ENCODE measurements around the gene CCNYL1. TPM values are rescaled to one million over a fixed set of nuclear protein-coding genes. Genes with fewer than 3 reads are reported as not detected.

CCNYL1 gene
- total RNA-seq, 1 donor from 2014 or later = 25.7 TPM

GRCh38 chr2:207775473-207775872 lies 64.0 kb downstream of the CCNYL1 start:
- intact Hi-C loops (cut with DNase I) = no loop called here
- Histone ChIP-seq H3K4me1 (peaks cover 11% of the 10 kb centered on the region), H3K27me3 (no peaks in the 10 kb centered on the region), H3K27ac (no peak overlapping the region), H3K4me3 (no peak overlapping the region), H3K36me3 (no peaks in the 10 kb centered on the region), H3K9me3 (no peaks in the 10 kb centered on the region)
- DNase-seq = no peak
- TF ChIP-seq CTCF (IDR thresholded peaks at IDR 0.05) = no peak
- no peak for ATAC-seq

GRCh38 chr2:207777124-207777523 lies 65.7 kb downstream of the CCNYL1 start:
- ATAC-seq = no peak
- DNase-seq = no peak
- TF ChIP-seq CTCF (IDR thresholded peaks at IDR 0.05) = no peak
- Histone ChIP-seq H3K4me3 (no peak overlapping the region), H3K27me3 (no peaks in the 10 kb centered on the region), H3K4me1 (no peaks in the 10 kb centered on the region), H3K36me3 (no peaks in the 10 kb centered on the region), H3K9me3 (no peaks in the 10 kb centered on the region), H3K27ac (no peak overlapping the region)
- intact Hi-C loops (cut with DNase I) = no loop called here

GRCh38 chr2:207778298-207778882 lies 67.0 kb downstream of the CCNYL1 start:
- intact Hi-C loops (cut with DNase I) = no loop called here
- Histone ChIP-seq H3K27me3 (no peaks in the 10 kb centered on the region), H3K4me3 (no peak overlapping the region), H3K27ac (no peak overlapping the region), H3K9me3 (no peaks in the 10 kb centered on the region), H3K4me1 (no peaks in the 10 kb centered on the region), H3K36me3 (no peaks in the 10 kb centered on the region)
- no peak for ATAC-seq
- no peak for DNase-seq
- TF ChIP-seq CTCF (IDR thresholded peaks at IDR 0.05) = no peak

DNA sequence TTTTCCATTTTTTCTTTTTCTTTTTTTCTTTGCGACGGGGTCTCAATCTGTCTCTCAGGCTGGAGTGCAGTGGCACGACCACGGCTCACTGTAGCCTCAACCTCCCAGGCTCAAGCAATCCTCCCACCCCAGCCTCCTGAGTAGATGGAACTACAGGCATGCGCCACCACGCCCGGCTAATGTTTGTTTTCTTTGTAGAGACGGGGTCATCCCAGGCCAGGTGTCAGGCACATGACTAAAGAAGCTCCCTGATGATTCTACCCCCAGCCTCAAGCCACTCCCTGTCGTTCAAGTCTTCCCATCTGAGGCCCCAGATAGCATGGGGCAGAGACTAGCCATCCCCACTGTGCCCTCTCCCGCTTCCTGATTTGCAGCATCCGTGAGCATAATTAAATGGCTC lies 68.1 kb downstream of the CCNYL1 start:
- DNase-seq (no peak), ATAC-seq (no peak)
- no peak for TF ChIP-seq CTCF (IDR thresholded peaks at IDR 0.05)
- no peak overlapping the region for H3K27ac ChIP-seq
- H3K27me3 ChIP-seq = no peaks in the 10 kb centered on the region
- no peak overlapping the region for H3K4me3 ChIP-seq
- H3K9me3 ChIP-seq = no peaks in the 10 kb centered on the region
- intact Hi-C loops (cut with DNase I) = no loop called here
- H3K4me1 ChIP-seq = no peaks in the 10 kb centered on the region
- no peaks in the 10 kb centered on the region for H3K36me3 ChIP-seq

DNA sequence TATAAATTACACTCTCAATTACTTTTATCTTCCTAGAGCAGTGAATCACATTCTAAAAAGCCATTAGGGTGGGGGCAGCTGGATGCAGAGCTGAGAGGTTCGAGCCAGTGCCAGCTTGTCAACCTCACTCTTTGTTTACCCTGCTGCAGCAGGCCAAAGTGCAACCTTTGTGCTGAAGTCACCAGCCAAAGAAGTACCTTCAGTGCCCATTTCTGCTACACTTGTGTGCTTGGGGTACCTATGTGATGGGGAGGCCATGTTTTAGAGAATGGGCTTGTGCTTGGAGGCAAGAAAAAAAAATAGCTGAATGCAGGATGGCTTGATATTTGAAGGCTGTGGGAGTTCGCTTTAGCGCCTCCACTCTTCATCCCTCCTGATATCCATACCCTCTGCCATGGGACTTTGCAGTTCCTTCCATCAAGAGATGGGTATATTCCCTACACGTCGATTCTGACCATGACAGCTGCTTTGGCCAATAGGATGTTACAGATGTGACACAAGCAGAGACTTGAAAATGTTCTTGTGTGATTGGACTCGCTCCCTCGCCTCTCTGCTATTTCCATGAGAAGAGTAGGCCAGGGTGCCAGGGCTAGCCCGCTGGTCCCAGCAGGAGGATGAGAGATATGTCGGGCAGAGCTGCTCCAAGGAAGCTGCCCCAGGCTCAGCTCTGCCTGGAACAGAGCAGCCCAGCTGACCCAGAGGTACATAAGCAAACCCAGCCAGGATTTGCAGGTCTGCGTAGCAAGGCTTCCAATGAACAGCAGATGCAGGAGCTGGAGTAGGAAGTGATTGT lies 71.0 kb downstream of the CCNYL1 start:
- H3K4me1 ChIP-seq = no peaks in the 10 kb centered on the region

More for the DNA sequence above, 71.0 kb downstream of the CCNYL1 start:
- H3K4me3 ChIP-seq = no peak overlapping the region
- no peaks in the 10 kb centered on the region for H3K36me3 ChIP-seq
- H3K27me3 ChIP-seq = no peaks in the 10 kb centered on the region
- H3K9me3 ChIP-seq = no peaks in the 10 kb centered on the region
- ATAC-seq (peak; percentile 47), DNase-seq (no peak)
- intact Hi-C loops (cut with DNase I) = no loop called here
- no peak overlapping the region for H3K27ac ChIP-seq
- no peak for TF ChIP-seq CTCF (IDR thresholded peaks at IDR 0.05)
